Middle frontal gyrus (tissue), 1 donor: ENCODE measurements around the gene GPR17.

Experiments
- DNase-seq: peaks from one replicate; pipeline ENCODE4 v3.0.0-alpha.2; 2015; ENCODE audit warnings: low spot score; ENCODE audit errors: extremely low spot score

GPR17 gene, protein sequence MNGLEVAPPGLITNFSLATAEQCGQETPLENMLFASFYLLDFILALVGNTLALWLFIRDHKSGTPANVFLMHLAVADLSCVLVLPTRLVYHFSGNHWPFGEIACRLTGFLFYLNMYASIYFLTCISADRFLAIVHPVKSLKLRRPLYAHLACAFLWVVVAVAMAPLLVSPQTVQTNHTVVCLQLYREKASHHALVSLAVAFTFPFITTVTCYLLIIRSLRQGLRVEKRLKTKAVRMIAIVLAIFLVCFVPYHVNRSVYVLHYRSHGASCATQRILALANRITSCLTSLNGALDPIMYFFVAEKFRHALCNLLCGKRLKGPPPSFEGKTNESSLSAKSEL

DNA sequence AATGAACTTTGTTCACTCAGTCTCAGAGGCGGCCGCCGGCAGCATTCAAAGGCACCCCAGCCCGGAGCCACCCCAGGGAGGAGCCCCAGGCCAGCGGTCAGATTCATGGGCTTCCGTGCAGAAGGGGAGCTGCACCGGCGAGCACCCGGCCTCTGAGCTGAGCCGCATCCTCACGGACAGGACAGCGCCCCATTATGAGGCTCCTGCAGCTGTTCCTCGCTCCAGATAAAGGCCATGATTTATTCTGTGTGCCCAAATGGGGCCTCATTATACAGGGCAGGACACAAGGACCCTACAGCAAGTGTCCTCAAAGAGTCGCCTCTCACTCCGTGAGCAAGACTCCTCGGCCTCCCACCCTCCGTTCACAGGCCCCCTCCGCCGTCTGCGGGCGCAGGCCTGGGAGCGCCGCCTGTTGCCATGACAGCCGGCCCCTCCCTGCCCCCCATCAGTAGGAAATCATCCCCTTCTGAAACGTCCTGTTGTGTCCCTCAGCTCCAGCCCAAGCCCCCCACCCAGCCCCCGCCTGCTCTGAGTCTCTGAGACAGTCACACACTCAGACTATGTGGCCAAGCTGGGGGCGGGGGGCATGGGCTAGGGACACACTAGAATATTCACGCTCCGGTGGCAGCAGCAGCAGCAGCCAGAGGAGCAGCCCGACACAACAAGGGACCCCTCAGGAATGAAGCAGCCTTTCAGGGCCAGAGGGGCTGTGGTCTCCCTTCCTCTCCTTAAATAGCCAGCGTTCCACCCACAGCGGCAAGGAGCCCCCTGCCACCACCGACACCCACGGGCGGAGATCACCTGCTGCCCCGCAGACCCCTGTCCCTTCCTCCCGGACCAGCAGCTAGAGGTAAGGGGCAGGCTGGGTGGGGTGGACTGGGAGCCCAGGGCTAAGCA, at the start of gene GPR17:
Gene GPR17, plus strand, starts transcription at position 759 of the 897 bp plus-strand sequence. CDS start 4,583 bp downstream, outside the sequence.
- no peak for DNase-seq

DNA sequence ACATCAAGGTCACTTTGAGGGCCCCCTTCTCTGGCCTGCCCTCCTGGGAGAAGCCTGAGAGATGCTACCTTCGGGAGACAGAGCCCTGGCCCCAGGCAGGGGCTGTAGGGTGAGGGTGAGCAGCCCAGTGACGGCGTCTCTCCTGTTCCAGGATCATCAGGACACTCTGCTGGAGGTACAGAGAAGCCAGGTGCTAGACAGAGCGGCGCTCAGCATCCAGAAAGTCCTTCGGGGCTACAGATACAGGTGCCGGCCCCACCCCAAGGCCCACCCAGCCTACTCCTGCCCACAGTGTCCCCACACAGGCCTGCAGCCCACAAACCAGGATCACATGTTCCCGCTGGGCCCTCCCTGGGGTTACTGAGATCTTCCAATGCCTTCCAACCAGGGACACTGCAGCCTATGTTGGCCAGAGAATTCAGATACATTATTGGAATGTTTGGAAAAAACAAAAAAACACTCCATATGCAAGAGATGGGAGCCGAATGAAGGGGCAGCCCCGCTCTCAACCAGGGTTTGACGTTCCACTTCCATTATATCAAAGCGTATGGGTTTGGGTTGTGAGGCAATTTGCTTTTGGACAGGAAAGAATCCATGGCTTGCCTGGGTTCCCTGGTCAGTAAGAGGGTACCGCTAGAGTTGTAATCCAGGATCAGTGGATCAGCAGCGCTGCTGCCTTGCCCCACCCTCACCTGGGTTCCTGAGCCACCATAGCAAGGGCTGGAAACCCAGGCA, 49.5 kb upstream of the GPR17 start:
- no peak for DNase-seq

DNA sequence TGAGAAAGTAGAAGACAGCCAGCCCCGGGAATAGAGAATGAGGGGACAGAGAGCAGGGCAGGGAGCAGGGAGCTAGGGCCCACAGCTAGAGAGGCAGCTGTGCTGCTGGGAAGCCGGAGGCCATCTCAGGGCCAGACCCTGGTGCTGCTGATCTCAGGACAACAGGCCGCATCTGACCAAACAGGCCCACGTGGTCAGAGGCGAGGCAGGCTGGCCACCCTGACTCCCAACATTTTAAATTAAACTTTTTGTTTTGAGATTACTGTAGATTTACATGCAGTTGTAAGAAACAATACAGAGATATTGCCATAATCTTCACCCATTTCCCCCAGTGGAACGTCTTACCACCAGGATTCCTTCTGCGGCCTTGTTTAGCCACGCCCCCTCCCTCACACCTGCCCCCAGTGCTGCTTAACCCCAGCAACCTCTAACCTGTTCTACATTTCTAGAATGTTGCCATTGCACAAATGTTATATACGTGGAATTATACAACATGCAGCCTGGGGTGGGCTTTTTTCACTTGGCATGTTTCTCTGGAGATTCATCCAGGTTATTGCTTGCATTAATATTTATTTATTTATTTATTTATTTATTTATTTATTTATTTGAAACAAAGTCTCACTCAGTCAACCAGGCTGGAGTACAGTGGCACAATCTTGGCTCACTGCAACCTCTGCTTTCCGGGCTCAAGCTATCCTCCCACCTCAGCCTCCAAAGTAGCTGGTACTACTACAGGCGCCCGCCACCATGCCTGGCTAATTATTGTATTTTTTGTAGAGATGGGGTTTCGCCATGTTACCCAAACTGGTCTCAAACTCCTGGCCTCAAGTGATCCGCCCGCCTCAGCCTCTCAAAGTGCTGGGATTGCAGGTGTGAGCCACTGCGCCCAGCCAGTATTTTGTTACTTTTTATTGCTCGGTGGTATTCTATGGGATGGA, 48.6 kb upstream of the GPR17 start:
- DNase-seq: no peak

DNA sequence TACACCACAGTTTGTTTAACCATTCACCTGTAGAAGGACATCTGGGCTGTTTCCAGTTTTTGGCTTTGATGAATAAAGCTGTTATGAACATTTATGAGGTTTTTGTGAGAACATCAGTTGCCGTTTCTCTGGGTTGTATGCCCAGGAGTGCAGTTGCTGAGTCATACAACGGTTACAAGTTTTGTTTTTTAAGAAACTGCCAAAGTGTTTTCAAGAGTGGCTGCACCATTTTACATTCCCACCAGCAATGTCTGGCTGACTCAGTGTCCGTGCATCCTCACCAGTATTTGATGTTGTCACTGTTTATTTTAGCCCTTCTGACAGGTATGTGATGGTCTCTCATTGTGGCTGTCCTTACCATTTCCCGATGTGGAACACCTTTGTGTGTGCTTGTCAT, 48.0 kb upstream of the GPR17 start:
- DNase-seq: no peak

DNA sequence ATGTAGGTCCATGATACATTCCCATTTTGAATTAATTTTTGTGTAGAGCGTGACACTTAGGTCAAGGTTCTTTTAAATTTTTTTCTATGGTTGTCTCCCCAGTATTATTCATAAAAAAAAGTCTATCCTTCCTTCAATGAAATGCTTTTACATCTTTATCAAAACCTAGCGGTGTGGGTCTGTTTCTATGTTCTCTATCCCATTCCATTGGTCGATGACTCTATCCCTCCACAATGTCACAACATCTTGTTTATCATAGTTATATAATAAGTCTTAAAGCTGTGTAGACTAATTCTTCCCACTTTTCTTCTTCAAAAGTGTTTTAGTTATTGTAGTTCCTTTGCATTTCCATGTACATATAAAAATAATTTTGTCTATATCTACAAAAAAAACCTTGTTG, 47.2 kb upstream of the GPR17 start:
- DNase-seq: no peak

DNA sequence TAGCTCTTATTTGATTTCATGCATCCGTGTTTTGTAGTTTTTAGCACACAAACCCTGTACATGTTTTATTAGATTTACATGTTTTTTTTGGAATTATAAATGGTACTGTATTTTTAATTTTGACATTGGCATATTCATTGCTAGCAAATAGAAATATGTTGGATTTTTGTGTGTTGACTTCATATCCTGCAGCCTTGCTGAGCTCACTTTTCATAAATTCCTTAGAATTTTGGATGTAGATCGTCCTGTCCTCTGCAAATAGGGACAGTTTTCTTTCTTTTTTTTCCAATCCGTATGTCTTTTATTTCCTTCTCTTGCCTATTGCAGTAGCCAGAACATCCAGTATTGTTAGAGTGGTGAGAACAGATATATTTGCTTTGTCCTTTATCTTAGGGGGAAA, 46.7 kb upstream of the GPR17 start:
- no peak for DNase-seq

DNA sequence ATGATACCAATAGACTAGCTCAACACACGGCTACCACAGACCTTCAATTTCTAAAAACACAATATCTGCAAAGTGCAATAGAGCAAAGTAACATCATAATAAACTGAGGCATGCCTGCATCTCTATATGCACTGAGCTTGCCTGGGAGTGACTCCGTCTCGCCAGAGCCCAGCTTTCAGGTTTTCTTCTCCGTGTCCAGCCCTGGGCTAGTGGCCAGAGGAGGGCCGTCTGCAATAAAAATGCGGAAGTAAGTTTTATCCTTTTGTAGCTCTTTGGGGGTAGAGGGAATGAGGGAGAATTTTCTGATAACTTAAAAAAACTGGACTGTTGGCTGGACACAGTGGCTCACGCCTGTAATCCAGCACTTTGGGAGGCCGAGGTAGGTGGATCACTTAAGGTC, 41.0 kb upstream of the GPR17 start:
- no peak for DNase-seq

DNA sequence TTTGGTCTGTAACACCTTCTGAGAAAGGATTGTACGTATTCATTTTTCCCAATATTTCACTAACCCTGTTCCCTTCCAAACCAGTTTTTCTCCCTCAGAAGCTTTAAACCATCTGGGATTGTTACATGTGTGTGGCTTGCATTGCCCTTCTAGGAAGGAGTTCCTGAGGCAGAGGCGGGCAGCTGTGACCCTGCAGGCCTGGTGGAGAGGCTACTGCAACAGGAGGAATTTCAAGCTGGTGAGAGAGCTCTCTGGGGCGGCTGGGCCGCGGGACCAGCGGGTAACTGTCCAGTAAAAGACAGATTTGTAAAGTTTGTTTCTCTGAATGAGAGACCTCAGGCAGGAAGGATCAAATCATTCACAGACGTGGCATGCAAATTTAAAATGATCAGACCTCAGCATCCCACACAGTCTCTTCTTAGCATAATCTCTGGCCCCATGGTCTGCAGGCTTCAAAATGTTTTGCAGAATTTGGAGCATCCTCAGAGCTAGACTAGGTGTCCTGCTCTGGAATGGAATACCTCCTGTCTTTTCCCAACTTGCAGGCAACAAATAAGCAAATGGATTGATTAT, 40.2 kb upstream of the GPR17 start:
- DNase-seq: no peak

DNA sequence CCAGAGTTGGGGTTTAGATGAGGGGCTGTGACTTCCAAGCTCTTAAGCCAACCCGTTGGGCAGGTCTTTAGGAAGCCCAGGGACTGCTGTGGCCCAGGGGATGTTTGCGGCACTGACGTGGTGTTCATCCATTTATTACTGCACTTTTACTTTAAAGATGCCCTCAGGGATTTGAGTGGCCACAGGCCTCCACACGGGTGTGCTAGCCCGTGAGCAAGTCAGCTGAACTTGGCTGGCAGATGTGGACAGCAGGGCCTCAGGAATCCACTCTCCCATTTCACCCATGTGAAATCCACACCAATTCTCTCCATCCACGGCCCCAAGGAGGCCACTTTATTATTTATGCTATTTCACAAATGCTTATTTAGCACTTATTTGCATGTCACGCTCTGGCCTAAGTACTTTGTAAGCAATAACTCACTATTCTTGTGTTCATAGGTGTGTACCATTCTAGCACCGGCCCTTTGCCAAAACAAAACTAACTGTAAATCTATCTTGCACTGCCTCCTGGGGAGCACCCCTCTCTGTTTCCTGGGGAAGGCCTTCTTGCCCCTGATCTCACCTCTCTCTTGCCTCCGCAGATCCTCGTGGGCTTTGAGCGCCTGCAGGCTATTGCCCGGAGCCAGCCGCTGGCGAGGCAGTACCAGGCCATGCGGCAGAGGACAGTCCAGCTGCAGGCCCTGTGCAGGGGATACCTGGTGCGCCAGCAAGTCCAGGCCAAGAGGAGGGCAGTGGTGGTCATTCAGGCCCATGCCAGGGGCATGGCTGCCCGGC, 39.1 kb upstream of the GPR17 start:
- no peak for DNase-seq

DNA sequence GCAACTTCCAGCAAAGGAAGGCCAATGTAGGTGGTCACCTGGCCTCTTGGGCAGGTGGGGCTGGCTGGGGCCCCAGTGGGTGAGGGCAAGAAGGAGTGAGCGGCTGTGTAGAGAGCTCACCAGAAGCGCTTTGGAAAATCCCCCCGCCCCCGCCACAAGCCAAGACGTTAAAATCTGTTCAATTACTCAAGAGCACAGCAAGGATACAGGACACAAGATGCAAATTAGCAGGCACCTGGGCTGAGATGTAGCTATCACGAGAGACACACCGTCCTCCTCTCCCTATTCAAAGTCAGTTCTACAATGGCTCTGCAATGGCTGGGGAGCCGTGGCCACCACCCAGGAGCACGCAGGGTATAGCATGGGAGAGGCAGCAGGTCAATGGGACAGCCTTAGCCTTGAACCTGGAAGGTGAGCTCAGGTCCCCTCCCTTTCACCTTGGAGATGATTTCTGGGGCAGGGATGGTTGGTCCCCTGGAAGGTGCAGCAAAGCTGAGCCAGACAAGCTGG, 38.5 kb upstream of the GPR17 start:
- DNase-seq: no peak

DNA sequence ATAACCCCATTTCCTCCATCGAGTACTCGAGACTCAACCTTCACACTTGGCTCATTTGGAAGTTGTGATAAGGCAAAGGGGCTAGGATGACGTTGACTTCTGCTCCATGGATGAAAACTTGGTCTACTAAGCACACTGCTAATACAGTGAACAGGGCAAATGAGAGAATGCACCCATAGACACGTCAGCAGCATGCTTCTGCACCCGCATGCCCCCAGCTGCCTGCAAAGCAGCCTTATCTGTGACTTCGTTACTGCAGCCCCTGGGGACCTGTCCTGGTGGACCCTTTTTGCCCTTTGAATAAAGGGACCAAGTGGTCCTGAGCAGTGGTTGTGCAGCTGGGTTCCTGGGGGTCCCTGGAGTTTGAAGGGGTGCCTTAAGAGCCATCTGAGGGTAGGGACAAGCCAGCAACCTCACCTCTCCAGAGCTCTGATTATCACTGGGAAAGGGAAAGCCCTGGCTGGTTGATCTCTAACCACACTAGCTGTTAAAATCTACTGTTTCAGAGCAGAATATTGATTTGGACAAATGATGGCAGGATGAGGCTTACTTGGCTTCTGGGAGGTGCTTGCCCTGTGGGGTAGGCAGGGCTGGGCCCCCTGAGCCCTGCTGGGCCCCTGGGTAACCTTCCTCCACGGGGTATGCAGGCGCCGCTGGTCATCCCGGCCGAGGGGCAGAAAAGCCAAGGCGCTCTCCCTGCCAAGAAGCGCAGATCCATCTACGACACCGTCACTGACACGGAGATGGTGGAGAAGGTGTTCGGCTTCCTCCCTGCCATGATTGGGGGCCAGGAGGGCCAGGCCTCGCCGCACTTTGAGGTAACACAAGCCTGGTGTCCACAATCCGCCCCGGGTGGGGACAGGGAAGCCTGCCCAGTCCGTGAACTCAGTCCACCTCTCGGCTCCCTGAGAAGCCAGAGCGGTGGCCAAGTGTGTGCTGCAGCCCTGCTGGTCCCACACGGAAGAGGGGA, 37.6 kb upstream of the GPR17 start:
- DNase-seq: no peak

DNA sequence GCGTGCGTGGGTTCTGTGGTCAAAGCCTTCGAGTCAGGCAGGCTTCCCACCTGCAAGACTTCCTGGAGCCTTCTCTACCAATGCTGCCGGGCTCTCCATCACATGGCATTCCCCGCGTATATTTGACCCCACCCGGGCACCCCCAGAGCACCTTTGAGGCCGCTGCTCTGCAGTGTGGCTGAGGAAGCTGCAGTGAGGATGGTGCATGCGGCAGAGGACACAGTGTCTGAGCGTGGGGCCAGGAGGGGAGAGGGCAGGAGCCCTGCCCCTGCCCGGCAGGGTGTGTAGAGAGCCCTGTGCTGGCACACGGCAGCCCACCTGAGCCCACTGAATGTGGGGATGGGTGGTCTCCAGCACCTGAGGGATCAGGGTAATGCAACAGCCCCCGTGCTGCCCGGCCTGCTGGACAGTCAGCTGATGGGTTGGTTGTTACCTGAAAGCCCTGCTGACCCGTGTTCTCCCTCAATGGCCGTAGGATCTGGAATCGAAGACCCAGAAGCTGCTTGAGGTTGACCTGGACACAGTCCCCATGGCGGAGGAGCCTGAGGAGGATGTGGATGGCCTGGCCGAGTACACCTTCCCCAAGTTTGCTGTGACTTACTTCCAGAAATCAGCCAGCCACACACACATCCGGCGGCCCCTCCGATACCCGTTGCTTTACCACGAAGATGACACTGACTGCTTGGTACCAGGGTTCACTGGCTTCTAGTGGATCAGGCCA, 36.8 kb upstream of the GPR17 start:
- DNase-seq: no peak

DNA sequence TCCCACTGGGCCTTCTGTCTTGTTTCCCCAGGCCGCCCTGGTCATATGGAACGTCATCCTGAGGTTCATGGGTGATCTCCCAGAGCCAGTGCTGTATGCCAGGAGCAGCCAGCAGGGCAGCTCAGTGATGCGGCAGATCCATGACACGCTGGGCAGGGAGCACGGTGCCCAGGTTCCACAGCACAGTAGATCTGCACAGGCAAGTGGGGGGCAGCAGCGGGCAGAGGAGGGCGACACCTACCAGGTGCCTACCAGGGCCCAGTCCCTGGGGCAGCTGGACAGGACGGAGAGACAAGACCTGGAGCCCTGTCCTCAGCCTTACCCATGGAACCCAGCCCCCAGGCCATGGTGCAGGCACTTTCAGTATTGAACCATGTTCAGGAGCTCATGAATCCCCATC, 36.1 kb upstream of the GPR17 start:
- no peak for DNase-seq

DNA sequence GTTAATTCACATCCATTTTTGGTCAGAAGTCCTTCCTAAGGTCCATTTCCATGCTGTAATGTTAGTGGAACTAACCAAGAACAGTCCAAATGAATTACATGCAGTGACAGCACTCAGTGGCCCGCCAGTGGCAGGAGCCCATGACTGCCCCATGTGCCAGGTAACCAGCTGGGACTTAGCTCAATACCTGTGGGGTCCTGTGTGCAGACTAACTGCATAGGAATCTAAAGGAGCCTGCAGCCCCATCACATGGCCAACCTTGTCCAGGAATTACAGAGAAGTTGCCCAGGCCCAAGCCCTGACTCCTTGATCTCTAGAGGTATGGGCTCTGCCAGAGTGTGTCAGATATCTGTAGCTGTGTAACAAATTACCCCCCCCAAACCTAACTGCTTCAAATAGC, 35.4 kb upstream of the GPR17 start:
- DNase-seq: no peak

DNA sequence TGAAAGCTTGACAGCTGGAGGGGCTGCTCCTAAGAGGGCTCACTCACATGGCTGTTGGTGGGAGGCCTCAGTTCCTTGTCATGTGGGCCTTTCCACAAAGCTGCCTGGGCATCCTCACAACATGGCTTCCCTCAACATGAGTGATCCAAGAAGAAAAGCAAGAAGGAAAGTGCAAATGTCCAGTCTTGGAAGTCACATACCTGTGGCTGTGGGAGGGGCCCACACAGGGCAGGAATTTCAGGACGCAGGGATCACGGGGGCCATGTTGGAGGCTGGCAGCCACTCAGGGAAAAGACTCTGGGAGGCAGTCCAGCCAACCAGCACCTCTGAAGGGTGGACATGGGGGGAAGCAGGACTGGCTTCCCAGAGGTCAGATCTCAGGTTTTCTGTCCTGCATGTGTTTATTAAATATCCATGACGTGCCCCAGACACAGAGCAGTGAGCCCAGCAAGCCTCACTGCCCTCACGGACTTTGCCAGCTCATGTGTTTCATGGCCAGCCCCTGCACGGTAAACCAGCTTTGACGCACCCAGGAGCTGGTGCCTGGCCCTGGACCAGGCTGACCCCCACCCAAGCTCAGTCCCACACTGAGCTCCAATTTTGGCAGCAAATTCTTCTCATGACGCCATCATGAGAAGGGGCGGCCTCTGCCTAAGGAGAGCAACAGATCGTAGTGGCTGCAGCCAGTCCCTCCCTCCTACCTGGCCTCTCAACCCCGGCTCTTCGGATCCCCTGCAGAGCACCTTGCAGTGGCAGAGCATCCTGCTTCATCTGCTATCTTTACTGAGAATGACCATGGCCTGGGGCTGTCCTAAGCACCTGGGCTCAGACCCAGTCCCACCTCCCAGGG, 34.7 kb upstream of the GPR17 start:
- no peak for DNase-seq

DNA sequence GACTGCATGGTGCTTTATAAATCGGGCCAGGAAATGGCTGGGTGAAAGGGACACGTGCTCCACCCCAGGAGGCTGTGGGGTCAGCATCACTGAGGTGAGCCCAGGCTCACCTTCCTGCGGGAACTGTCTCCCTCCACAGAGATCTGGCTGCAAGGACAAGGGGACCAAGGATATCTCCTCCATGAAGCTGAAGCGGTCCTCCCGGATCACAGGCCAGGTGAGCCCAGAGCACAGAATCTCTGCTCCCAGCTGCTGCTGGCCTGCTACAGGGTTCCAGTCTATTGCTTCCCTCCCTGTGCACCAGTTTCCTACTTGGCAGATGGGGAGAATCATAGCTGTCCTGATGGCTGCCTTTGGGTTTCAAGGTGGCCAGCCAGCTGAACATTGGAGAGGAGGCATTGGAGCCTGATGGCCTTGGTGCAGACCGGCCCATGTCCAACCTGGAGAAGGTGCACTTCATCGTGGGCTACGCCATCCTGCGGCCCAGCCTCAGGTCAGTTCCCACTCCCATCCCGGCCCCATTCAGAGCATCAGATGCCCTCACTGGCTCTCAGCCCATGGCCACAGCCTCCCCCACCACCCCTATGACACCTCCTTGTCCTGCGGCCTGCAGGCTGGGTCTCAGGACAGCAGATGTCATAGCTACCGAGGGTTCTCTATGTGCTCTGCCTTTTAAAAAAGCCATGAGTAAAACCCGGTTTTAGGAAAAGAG, 33.7 kb upstream of the GPR17 start:
- DNase-seq: no peak
